WTC11 (cell line): Measurements from ENCODE around the gene RANBP17. TPM values are rescaled to one million over a fixed set of nuclear protein-coding genes. Genes with fewer than 3 reads are reported as not detected.

Source experiments
- ATAC-seq: fragments of 200-7000 bp; cut with Tn5 transposase; 2 replicates; pipeline ENCODE4 v1.10.0; 2021; ENCODE audit warnings: mild to moderate bottlenecking, moderate library complexity
- CTCF ChIA-PET: fragments of 300-600 bp; sonication (Branson Sonifier 250); formaldehyde crosslinking; loops from one replicate; lab custom pipeline; 2021; ENCODE audit warnings: antibody characterized with exemption; lab: Charles Lee
- POLR2A ChIA-PET: fragments of 350-600 bp; sonication (Branson Sonifier 250); formaldehyde crosslinking; loops from one replicate; lab custom pipeline; 2021; ENCODE audit warnings: antibody characterized with exemption; lab: Charles Lee
- DNase-seq: peaks from one replicate; pipeline ENCODE4 v3.0.0; 2021; ENCODE audit warnings: low spot score
- H3K27ac Mint-ChIP-seq: 2 replicates; pipeline ENCODE4 v1.8.0; 2021; ENCODE audit warnings: mixed read lengths
- H3K27me3 Mint-ChIP-seq: 2 replicates; pipeline ENCODE4 v1.8.0; 2021; ENCODE audit warnings: low read depth, mild to moderate bottlenecking, moderate library complexity, mixed read lengths
- H3K36me3 Mint-ChIP-seq: 2 replicates; pipeline ENCODE4 v1.8.0; 2021; ENCODE audit warnings: mixed read lengths
- H3K4me1 Mint-ChIP-seq: 2 replicates; pipeline ENCODE4 v1.8.0; 2022; ENCODE audit warnings: mixed read lengths
- H3K4me3 Mint-ChIP-seq: 2 replicates; pipeline ENCODE4 v1.8.0; 2021; ENCODE audit warnings: mild to moderate bottlenecking, moderate library complexity, mixed read lengths
- H3K9me3 Mint-ChIP-seq: 2 replicates; pipeline ENCODE4 v1.8.0; 2021; ENCODE audit warnings: mixed read lengths
- ATF6 ChIP-seq: sonication (generic); formaldehyde crosslinking; IDR thresholded peaks from 2 replicates; pipeline ENCODE4 v1.8.1; 2023; ENCODE audit warnings: mild to moderate bottlenecking, missing genetic modification reagents
- CBFB ChIP-seq: sonication (generic); formaldehyde crosslinking; IDR thresholded peaks from 2 replicates; pipeline ENCODE4 v1.8.1; 2022; ENCODE audit warnings: mild to moderate bottlenecking, low read depth, missing genetic modification reagents
- CREB1 ChIP-seq: sonication (generic); formaldehyde crosslinking; IDR thresholded peaks from 2 replicates; pipeline ENCODE4 v1.8.0; 2023; ENCODE audit warnings: mild to moderate bottlenecking, missing genetic modification reagents
- ELF4 ChIP-seq: sonication (generic); formaldehyde crosslinking; IDR thresholded peaks from 2 replicates; pipeline ENCODE4 v1.8.1; 2022; ENCODE audit warnings: low read depth, mild to moderate bottlenecking, moderate library complexity, missing genetic modification reagents
- FOXP1 ChIP-seq: sonication (generic); formaldehyde crosslinking; IDR thresholded peaks from 2 replicates; pipeline ENCODE4 v1.8.0; 2022; ENCODE audit warnings: missing genetic modification reagents, mild to moderate bottlenecking, moderate library complexity, borderline replicate concordance
- HMGXB4 ChIP-seq: sonication (generic); formaldehyde crosslinking; IDR thresholded peaks from 2 replicates; pipeline ENCODE4 v1.8.1; 2023; ENCODE audit warnings: mild to moderate bottlenecking, moderate library complexity, missing genetic modification reagents
- IRF1 ChIP-seq: sonication (generic); formaldehyde crosslinking; IDR thresholded peaks from 2 replicates; pipeline ENCODE4 v1.8.0; 2023; ENCODE audit warnings: missing genetic modification reagents
- NFYB ChIP-seq: sonication (generic); formaldehyde crosslinking; conservative IDR thresholded peaks from 2 replicates; pipeline ENCODE4 v1.8.0; 2022; ENCODE audit warnings: low read depth, missing genetic modification reagents
- NR3C1 ChIP-seq: sonication (generic); formaldehyde crosslinking; conservative IDR thresholded peaks from 2 replicates; pipeline ENCODE4 v1.8.1; 2023; ENCODE audit warnings: low read depth, mild to moderate bottlenecking, missing genetic modification reagents
- OVOL2 ChIP-seq: fragments of 250-450 bp; sonication (Bioruptor Pico); IDR thresholded peaks from 2 replicates; pipeline ENCODE4 v1.9.0; 2021; ENCODE audit warnings: mild to moderate bottlenecking, borderline replicate concordance
- STAT6 ChIP-seq: sonication (generic); formaldehyde crosslinking; conservative IDR thresholded peaks from 2 replicates; pipeline ENCODE4 v1.8.1; 2023; ENCODE audit warnings: mild to moderate bottlenecking, low read depth, missing genetic modification reagents, moderate library complexity
- ZNF281 ChIP-seq: sonication (generic); formaldehyde crosslinking; IDR thresholded peaks from 2 replicates; pipeline ENCODE4 v1.8.0; 2023; ENCODE audit warnings: mild to moderate bottlenecking, missing genetic modification reagents
- ZNF425 ChIP-seq: fragments of 250-450 bp; sonication (Bioruptor Pico); conservative IDR thresholded peaks from 2 replicates; pipeline ENCODE4 v1.9.0; 2021; ENCODE audit warnings: mild to moderate bottlenecking
- total RNA-seq: library from RNA; stranded (reverse); gene quantifications from 3 replicates; pipeline ENCODE4 v1.2.3, GENCODE V29; 2021

The RANBP17 gene
- total RNA-seq, 1 experiment from 2014 or later, result 23.1 TPM

- no peak for TF ChIP-seq NFYB (CRISPR knock-in tag)
- no peak for TF ChIP-seq IRF1 (CRISPR knock-in tag)
- no peak for TF ChIP-seq OVOL2 (CRISPR knock-in tag)
- TF ChIP-seq CBFB (CRISPR knock-in tag), result no peak
- no peak for TF ChIP-seq ATF6 (CRISPR knock-in tag)
- no peak for TF ChIP-seq STAT6 (CRISPR knock-in tag)
Observed at GRCh38 chr5:171226864-171227263, 365.0 kb downstream of the RANBP17 start (continued).

- TF ChIP-seq ELF4 (CRISPR knock-in tag) (no peak), ZNF425 (no peak)
- POLR2A ChIA-PET, result no interaction called here
- CTCF ChIA-PET, result no interaction called here
- DNase-seq (no peak), ATAC-seq (no peak)
- Mint-ChIP-seq H3K27ac (no peak overlapping the region), H3K36me3 (no peaks in the 10 kb centered on the region), H3K9me3 (no peaks in the 10 kb centered on the region), H3K27me3 (no peaks in the 10 kb centered on the region), H3K4me3 (no peak overlapping the region), H3K4me1 (no peaks in the 10 kb centered on the region)
Observed at GRCh38 chr5:171236651-171237050, 374.8 kb downstream of the RANBP17 start.

- ATAC-seq (no peak), DNase-seq (no peak)
- H3K9me3 Mint-ChIP-seq, result no peaks in the 10 kb centered on the region
- TF ChIP-seq ZNF281 (CRISPR knock-in tag) (no peak), HMGXB4 (CRISPR knock-in tag) (no peak), CREB1 (CRISPR knock-in tag) (no peak), FOXP1 (CRISPR knock-in tag) (no peak), NR3C1 (CRISPR knock-in tag) (no peak)
- H3K36me3 Mint-ChIP-seq, result peaks cover under 1% of the 10 kb centered on the region
- H3K27ac Mint-ChIP-seq, result no peak overlapping the region
- no peaks in the 10 kb centered on the region for H3K4me1 Mint-ChIP-seq
- H3K27me3 Mint-ChIP-seq, result no peaks in the 10 kb centered on the region
- no peak overlapping the region for H3K4me3 Mint-ChIP-seq
- CTCF ChIA-PET, result no interaction called here
- POLR2A ChIA-PET, result no interaction called here
Observed at GRCh38 chr5:171242521-171242920, 380.7 kb downstream of the RANBP17 start.
